HG03066 (cell line): Measurements from ENCODE around the gene KIF11.
A peak's percentile ranks its signal among the peaks of the same experiment; 100 is the strongest.
"Not testable (repeated sequence)": the region's sequence is repeated elsewhere in the genome, so short reads cannot be mapped to it uniquely, and the experiment has no call there.

ENCODE experiments used
- ATAC-seq: cut with Tn5 transposase; IDR thresholded peaks from one replicate; pipeline ENCODE4 v1.9.1; 2021; ENCODE audit warnings: low read depth; ENCODE audit not compliant: unreplicated experiment

Gene KIF11

DNA sequence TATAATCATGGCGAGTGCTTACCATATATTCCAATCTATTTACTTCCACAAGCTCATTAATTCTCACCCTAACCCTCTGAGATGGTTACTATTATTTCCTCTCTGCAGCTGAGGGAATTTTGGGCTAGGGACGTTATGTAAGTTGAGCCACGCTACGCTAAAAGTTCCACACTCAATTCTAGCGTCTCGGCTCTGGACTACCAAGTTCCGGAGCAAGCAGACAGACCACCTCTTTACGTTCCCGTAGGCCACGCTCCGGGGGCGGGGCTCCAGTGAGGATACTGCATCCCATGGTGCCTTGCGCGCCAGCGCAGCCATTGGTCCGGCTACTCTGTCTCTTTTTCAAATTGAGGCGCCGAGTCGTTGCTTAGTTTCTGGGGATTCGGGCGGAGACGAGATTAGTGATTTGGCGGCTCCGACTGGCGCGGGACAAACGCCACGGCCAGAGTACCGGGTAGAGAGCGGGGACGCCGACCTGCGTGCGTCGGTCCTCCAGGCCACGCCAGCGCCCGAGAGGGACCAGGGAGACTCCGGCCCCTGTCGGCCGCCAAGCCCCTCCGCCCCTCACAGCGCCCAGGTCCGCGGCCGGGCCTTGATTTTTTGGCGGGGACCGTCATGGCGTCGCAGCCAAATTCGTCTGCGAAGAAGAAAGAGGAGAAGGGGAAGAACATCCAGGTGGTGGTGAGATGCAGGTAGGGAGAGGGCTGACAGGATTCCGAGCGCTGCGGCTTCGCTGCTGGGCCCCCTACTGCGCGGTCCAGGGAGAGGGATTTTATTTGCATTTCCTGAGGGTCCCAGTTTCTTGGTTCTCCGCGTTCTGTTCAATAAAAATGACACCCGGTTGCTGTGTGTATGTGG lies at the start of gene KIF11:
KIF11 (plus strand) TSS at position 370 of the 858 bp plus-strand sequence; CDS start at position 616, 246 bp downstream.
- ATAC-seq, result peak; percentile 71

- no peak for ATAC-seq
Observed at GRCh38 chr10:92544296-92544695, 48.6 kb upstream of the KIF11 start.

GRCh38 chr10:92545556-92545955 lies 47.4 kb upstream of the KIF11 start:
- ATAC-seq, result no peak

DNA sequence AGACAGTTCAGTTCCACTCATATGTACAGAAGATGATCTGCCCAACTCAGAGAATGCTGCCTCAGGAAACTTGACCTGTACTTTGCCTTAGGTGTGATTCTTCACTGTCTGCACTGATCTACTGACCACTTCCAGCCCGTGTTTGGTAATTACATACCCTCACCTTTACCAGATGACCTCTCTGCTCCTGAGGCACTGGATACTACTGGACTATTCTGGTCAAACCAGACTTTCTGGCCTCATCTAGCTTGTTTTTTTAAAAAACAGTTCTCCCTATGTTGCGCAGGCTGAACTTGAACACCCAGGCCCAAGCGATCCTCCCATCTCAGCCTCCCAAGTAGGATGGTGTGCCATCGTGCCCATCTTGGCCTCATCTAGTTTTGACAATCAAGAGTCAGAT lies 45.3 kb upstream of the KIF11 start:
- ATAC-seq, result no peak

DNA sequence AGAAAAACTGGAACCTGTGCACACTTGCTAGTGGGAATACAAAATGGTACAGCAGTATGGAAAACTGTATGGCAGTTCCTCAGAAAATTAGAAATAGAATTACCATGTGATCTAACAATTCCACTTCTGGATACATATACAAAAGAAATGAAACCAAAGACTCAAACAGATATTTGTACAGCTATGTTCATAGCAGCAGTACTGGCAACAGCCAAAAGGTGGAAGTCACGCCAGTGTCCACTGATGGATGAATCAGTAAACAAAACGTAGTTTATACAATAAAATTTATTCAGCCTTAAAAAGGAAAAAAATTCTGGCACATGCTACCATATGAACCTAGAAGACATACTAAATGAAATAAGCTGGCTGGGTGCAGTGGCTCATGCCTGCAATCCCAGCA lies 42.0 kb upstream of the KIF11 start:
- no peak for ATAC-seq

- ATAC-seq, result no peak
Observed at GRCh38 chr10:92552310-92552709, 40.6 kb upstream of the KIF11 start.

DNA sequence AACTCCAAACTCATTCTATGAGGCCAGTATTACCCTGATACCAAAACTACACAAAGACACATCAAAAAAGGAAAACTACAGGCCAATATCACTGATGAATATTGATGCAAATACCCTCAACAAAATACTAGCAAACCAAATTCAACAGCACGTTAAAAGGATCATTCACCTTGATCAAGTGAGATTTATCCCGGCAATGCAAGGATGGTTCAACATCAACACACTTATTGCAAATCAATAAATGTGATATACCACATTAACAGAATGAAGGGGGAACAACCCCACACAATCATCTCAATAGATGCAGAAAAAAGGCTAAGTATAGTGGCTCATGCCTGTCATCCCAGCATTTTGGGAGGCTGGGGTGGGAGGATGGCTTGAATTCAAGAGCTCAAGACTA lies 39.0 kb upstream of the KIF11 start:
- ATAC-seq, result no peak

- ATAC-seq, result no peak
Observed at GRCh38 chr10:92559046-92559445, 33.9 kb upstream of the KIF11 start.

DNA sequence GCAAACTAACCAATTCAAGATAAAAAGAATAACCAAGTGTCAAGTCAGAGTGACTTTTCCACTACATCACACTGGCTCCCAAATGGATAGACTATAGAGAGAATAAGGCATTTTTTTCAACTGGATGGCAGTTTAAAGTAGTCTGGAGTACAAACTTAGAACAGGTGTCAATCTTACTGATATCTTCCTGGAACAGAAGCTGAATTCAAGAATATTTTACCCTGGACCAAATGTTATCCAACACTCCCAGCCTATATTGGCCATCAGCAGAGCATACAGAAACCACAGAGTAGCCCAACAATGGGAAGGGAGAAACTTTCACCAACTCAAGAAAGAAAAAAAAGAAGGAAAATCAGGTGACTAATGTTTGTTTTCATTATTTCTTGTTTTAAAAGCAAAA lies 30.5 kb upstream of the KIF11 start:
- ATAC-seq, result no peak

GRCh38 chr10:92567952-92568600 lies 24.9 kb upstream of the KIF11 start:
- peak; percentile 66 for ATAC-seq

- no peak for ATAC-seq
Observed at GRCh38 chr10:92569071-92569470, 23.9 kb upstream of the KIF11 start.

- not testable (repeated sequence) for ATAC-seq
Observed at GRCh38 chr10:92569663-92570062, 23.3 kb upstream of the KIF11 start.

- ATAC-seq, result no peak
Observed at GRCh38 chr10:92571649-92572048, 21.3 kb upstream of the KIF11 start.

DNA sequence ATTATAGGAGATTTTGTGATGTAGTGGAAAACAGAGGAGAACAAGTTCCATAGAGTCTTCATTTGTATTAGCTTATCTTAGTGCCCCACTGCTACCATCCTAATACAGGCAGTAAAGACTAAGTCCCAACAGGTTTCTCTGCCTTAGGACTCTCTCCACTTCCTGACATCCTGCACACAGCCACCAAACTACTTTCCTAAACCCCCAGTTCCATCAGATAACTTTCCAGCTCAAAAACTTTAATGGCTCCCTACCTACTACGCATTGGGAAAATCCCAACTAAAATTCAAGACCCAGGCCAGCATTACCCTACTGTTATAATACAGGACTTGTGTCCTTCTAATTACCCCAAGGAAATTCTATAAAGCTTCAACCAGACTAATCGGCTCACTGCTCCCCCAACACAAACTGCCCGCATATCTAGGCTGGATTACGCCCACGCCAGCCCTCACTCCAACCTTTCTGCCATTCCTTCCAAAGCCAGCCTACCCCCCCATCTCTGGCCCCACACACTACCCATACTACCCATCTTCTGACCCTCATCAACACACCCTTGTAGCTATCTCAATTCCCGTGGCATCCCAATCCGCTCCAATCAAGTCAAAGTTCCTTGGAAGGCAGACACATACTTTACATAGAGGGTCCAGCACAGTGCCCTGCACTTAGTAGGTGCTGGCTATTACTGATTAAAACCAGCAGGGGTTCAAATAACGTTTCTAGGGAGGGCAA lies 20.4 kb upstream of the KIF11 start:
- ATAC-seq, result no peak

- ATAC-seq, result no peak
Observed at GRCh38 chr10:92573091-92573797, 19.7 kb upstream of the KIF11 start.

- ATAC-seq, result peak; percentile 62
Observed at GRCh38 chr10:92573798-92574547, 19.0 kb upstream of the KIF11 start, which contains the start of gene IDE. TSS of gene IDE (minus strand) at chr10:92574093. CDS start at chr10:92574019, 74 bp downstream.

GRCh38 chr10:92574548-92575261 lies 18.2 kb upstream of the KIF11 start:
- ATAC-seq, result peak; percentile 13

DNA sequence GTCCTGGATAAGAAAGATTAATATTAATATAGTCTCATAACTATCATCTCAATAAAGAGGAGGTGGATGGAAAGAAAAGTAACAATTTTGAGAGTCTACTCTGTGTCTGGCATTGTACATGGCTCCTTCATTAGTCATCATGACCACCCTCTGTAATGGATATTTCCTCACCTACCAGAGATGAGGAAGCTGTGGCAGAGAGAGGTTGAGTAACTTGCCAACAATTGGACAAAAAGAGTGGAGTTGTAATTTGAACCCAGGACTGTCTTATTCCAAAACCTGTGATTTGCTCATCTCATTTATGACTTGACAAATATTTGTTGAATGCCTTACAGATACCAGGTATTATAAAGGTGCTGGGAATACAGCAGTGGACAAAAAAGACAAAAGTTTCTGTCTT lies 17.0 kb upstream of the KIF11 start:
- ATAC-seq, result no peak

DNA sequence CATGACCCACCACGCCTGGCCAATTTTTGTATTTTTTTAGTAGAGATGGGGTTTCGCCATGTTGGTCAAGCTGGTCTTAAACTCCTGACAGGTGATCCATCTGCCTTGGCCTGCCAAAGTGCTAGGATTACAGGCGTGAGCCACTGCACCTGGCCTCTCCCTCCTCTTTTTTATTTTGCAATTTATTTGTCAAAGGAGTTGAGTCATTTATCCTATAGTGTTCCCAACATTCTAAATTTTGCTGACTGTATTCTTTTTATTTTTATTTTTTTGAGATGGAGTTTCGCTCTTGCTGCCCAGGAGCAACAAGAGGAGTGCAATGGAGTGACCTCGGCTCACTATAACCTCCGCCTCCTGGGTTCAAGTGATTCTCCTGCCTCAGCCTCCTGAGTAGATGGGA lies 10.6 kb upstream of the KIF11 start:
- not testable (repeated sequence) for ATAC-seq
